Left ventricle myocardium inferior (tissue), 1 donor: ENCODE measurements around the gene RND1. TPM values are rescaled to one million over a fixed set of nuclear protein-coding genes. Genes with fewer than 3 reads are reported as not detected.
"Not testable (repeated sequence)": the region's sequence is repeated elsewhere in the genome, so short reads cannot be mapped to it uniquely, and the experiment has no call there.

Experiments
- DNase-seq: peaks from one replicate; pipeline ENCODE4 v3.0.0-alpha.2; 2020
- H3K27ac ChIP-seq: fragments of 200-600 bp; replicated peaks from 2 replicates; pipeline ENCODE4 v1.8.0; 2021
- H3K27me3 ChIP-seq: fragments of 200-600 bp; 2 replicates; pipeline ENCODE4 v1.8.0; 2021; ENCODE audit warnings: low read depth
- H3K36me3 ChIP-seq: fragments of 200-600 bp; 2 replicates; pipeline ENCODE4 v1.8.0; 2021
- H3K4me1 ChIP-seq: fragments of 200-600 bp; 2 replicates; pipeline ENCODE4 v1.8.0; 2021
- H3K4me3 ChIP-seq: fragments of 200-600 bp; 2 replicates; pipeline ENCODE4 v1.8.0; 2021; ENCODE audit warnings: mild to moderate bottlenecking, moderate library complexity
- H3K9me3 ChIP-seq: fragments of 200-600 bp; replicated peaks from 2 replicates; pipeline ENCODE4 v1.8.0; 2021
- CTCF ChIP-seq: fragments of 200-600 bp; IDR thresholded peaks from 2 replicates; pipeline ENCODE4 v1.8.0; 2021; ENCODE audit warnings: antibody characterized with exemption, mild to moderate bottlenecking, borderline replicate concordance
- intact Hi-C: fragments of 100-400 bp; cut with micrococcal nuclease; formaldehyde crosslinking; loops from one replicate; pipeline ENCODE4 v1.11.0; 2022
- total RNA-seq: library from RNA; stranded (reverse); fragmentation: NEBNext Ultra II Directional; extraction: Animal tissue kit (Norgen Biotek cat#: 25700); gene quantifications from one replicate; pipeline ENCODE4 v1.2.1, GENCODE V29; 2021
- donor health status: DM: no; HTN: yes; CAD: no; lungs with severe emphysema.

The RND1 gene
- total RNA-seq, 1 donor from 2014 or later = 0.47 TPM

- intact Hi-C loops = no loop called here
- Histone ChIP-seq H3K27me3 (peaks cover 22% of the 10 kb centered on the region), H3K4me3 (no peak overlapping the region), H3K9me3 (no peaks in the 10 kb centered on the region), H3K36me3 (no peaks in the 10 kb centered on the region), H3K27ac (no peak overlapping the region), H3K4me1 (peaks cover 18% of the 10 kb centered on the region)
- DNase-seq = no peak
- TF ChIP-seq CTCF = no peak
Measured at GRCh38 chr12:48878548-48878947, 12.9 kb upstream of the RND1 start.

GRCh38 chr12:48875944-48876515 lies 10.4 kb upstream of the RND1 start:
- Histone ChIP-seq H3K27ac (no peak overlapping the region), H3K36me3 (no peaks in the 10 kb centered on the region), H3K9me3 (no peaks in the 10 kb centered on the region), H3K27me3 (peaks cover 18% of the 10 kb centered on the region), H3K4me1 (no peaks in the 10 kb centered on the region), H3K4me3 (no peak overlapping the region)
- no peak for TF ChIP-seq CTCF
- no peak for DNase-seq
- intact Hi-C loops = no loop called here

- H3K9me3 ChIP-seq, H3K36me3 ChIP-seq, H3K27ac ChIP-seq, intact Hi-C loops, DNase-seq, H3K4me3 ChIP-seq, H3K27me3 ChIP-seq, H3K4me1 ChIP-seq: not testable (repeated sequence)
Measured at GRCh38 chr12:48873534-48873933, 7.9 kb upstream of the RND1 start.

- intact Hi-C loops = no loop called here
- Histone ChIP-seq H3K4me3 (no peak overlapping the region), H3K9me3 (no peaks in the 10 kb centered on the region), H3K27ac (no peak overlapping the region), H3K36me3 (no peaks in the 10 kb centered on the region), H3K27me3 (no peaks in the 10 kb centered on the region), H3K4me1 (no peaks in the 10 kb centered on the region)
- no peak for DNase-seq
- no peak for TF ChIP-seq CTCF
Measured at GRCh38 chr12:48873096-48873495, 7.4 kb upstream of the RND1 start.

GRCh38 chr12:48869191-48869590 lies 3.5 kb upstream of the RND1 start:
- no peaks in the 10 kb centered on the region for H3K27me3 ChIP-seq
- TF ChIP-seq CTCF = no peak
- no peaks in the 10 kb centered on the region for H3K36me3 ChIP-seq
- H3K9me3 ChIP-seq = no peaks in the 10 kb centered on the region
- intact Hi-C loops = no loop called here
- DNase-seq = no peak
- H3K27ac ChIP-seq = no peak overlapping the region
- H3K4me3 ChIP-seq = no peak overlapping the region
- H3K4me1 ChIP-seq = peaks cover 14% of the 10 kb centered on the region

GRCh38 chr12:48868451-48868850 lies 2.8 kb upstream of the RND1 start:
- no peak for DNase-seq
- Histone ChIP-seq H3K27ac (no peak overlapping the region), H3K9me3 (no peaks in the 10 kb centered on the region), H3K4me1 (peaks cover 14% of the 10 kb centered on the region), H3K4me3 (no peak overlapping the region), H3K36me3 (no peaks in the 10 kb centered on the region), H3K27me3 (peaks cover 4% of the 10 kb centered on the region)
- TF ChIP-seq CTCF = no peak
- intact Hi-C loops = no loop called here
